NCI-H128 (cell line): ENCODE data around the gene LARP1B.
A peak's percentile ranks its signal among the peaks of the same experiment; 100 is the strongest.
"Not testable (repeated sequence)": the region's sequence is repeated elsewhere in the genome, so short reads cannot be mapped to it uniquely, and the experiment has no call there.

ENCODE experiments used
- DNase-seq: peaks from one replicate; lab custom pipeline; 2025; ENCODE audit not compliant: unreplicated experiment; lab: John Stamatoyannopoulos, UW

LARP1B gene

DNA sequence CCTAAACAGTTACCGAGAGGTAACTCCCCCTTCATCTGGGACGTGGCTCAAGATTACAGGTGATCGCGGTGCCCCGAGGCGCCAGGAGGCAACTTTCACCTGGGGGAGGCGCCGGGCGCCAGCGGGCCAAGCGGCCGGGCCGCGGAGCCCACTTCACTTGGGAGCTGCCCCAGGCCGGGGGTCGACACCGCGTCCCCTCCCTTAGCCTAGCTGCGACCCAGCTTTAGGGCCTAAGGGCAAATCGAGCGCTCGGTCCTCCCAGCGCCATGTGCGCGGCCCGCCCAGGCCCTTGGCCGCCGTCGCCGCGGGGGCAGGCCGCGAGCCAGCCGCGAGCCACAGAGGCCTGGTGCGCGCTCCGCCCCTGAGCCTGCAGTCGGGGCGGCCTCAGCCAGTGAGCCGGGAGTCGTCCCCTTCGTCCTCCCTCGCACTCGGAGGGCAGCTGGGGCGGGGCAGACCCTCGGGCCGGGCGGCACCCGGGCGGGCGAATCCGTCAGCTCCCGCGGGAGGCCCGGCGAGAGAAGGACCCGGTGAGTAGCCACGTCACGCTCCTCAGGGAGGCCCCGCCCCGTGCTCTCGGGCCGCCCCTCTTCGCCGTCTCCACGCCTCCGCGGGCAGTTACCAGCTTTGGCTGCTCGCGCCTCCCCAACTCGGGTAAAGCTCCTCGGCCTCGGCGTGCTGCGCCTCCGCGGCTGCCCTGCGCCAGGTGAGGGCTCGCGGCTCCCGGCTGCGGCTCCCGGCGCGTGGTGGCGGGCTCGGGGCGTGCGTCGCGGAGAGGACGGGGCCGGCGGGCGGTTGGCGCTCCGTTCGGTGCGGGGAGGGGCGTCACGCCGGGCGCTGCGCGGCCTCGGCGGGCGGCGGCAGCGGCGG is at the start of gene LARP1B:
LARP1B (plus strand) TSS at position 614 of the 867 bp plus-strand sequence. CDS start 13,640 bp downstream, outside the sequence.
- DNase-seq = peak; percentile 86

DNA sequence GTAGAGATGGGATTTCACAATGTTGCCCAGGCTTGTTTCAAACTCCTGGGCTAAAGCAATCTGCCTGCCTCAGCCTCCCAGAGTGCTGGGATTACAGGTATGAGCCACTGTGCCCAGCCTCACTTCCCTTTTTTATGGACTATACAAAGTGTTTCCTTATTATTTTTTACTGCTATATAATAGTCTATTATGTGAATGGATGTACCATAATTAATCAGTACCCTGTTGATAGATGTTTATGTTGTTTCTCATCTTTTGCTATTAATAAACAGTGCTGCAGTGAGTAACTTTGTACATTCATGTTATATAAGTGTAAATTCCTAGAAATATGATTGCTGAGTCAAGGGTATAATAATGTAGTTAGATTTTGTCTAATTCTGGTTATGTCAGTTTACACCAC is 35.8 kb upstream of the LARP1B start:
- DNase-seq = no peak

DNA sequence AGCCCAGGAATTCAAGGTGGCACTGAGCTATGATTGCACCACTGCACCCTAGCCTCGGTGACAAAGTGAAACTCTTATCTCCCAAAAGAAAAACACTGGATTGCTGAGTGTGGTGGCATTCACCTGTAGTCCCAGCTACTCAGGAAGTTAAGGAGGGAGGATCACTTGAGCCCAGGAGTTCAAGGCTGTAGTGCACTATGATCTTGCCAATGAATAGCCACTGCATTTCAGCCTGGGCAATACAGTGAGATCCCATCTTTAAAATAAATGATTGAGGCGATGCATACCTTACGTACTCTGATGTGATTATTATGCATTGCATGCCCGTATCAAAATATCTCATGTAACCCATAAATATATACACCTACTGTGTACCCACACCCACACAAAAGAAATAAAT is 31.2 kb upstream of the LARP1B start:
- DNase-seq = no peak

DNA sequence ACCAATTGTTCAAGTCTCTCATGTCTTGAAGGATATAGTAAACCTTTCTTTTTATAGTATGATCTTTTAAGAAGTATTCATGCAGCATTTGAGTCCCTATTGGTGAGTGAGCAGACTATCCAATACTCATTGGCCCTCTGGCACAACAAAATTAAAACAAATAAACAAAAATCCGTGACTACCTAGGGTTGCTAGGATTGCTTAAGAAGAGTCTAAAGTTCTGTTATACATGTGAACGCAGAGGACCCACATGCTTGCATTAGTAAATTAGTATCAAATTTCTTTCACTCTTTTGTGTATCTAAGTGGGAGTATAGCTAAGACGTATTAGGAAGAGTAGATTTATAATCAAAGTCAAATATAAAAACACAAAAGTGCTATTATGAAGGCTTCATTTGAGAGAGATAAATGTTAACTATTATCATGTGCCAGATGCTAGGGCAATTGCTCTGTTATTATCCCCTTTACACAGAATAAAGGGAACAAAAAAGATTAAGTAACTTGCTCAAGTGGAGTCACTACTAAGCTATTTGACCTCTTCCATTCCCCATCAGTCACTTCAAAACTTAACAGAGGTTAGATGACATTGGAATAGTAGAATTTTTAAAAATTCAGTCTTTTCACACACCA is 29.2 kb upstream of the LARP1B start:
- no peak for DNase-seq

DNA sequence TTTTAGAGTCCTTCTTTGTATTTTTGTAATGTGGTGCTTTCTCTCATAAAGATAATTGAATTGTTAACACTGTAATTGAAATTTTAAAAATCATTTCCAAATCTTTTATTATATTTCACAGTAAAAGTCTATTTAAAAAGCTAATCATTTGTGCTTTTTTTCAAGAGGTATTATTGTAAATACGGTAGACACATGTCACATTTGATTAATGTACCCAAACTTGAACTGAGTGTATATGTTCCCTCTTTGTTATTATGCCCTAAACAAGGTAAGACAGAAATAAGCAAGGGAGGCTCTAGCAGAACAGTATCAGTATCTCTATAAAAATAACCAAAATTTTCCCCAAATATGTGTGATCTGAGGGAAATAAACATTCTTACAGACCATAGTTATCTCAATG is 21.5 kb upstream of the LARP1B start:
- DNase-seq = no peak

DNA sequence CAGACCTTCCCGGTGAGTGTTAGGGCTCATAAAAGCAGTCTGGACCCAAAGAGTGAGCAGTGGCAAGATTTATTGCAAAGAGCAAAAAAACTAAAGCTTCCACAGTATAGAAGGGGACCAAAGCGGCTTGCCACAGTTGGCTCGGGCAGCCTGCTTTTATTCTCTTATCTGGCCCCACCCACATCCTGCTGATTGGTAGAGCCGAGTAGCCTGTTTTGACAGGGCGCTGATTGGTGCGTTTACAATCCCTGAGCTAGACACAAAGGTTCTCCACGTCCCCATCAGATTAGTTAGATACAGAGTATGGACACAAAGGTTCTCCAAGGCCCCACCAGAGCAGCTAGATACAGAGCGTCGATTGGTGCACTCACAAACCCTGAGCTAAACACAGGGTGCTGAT is 14.1 kb upstream of the LARP1B start:
- DNase-seq = not testable (repeated sequence)

DNA sequence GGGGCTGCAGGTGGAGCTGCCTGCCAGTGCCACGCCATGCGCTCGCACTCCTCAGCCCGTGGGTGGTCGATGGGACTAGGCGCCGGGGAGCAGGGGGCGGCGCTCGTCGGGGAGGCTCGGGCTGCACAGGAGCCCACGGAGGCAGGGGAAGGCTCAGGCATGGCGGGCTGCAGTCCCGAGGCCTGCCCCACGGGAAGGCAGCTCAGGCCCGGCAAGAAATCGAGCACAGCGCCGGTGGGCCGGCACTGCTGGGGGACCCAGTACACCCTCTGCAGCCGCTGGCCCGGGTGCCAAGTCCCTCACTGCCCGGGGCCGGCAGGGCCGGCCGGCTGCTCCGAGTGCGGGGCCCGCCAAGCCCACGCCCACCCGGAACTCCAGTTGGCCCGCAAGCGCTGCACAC is 13.6 kb upstream of the LARP1B start:
- not testable (repeated sequence) for DNase-seq

DNA sequence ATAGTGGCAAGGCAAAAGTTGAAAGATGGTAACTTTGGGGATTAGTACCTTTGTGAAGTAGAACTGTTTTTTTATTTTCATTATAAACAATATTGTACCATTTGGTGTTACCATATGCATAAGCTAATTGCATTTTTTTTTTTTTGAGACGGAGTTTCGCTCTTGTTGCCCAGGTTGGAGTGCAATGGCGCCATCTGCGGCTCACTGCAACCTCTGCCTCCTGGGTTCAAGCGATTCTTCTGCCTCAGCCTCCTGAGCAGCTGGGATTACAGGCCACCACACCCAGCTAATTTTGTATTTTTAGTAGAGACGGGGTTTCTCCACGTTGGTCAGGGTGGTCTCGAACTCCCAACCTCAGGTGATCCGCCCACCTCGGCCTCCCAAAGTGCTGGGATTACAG is 9.9 kb upstream of the LARP1B start:
- DNase-seq = not testable (repeated sequence)

DNA sequence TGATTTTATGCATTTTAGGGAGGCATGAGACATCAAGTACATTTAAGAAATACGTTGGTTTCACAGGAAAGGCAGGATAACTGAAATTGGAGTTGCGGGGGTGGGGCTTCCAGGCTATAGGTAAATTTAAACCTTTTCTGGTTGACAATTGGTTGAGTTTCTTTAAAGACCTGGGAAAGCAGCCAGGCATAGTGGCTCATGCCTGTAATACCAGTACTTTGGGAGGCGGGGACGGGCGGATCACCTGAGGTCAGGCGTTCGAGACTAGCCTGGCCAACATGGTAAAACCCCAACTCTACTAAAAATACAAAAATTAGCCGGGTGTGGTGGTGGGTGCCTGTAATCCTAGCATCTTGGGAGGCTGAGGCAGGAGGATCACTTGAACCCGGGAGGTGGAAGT is 6.2 kb upstream of the LARP1B start:
- DNase-seq = not testable (repeated sequence)

DNA sequence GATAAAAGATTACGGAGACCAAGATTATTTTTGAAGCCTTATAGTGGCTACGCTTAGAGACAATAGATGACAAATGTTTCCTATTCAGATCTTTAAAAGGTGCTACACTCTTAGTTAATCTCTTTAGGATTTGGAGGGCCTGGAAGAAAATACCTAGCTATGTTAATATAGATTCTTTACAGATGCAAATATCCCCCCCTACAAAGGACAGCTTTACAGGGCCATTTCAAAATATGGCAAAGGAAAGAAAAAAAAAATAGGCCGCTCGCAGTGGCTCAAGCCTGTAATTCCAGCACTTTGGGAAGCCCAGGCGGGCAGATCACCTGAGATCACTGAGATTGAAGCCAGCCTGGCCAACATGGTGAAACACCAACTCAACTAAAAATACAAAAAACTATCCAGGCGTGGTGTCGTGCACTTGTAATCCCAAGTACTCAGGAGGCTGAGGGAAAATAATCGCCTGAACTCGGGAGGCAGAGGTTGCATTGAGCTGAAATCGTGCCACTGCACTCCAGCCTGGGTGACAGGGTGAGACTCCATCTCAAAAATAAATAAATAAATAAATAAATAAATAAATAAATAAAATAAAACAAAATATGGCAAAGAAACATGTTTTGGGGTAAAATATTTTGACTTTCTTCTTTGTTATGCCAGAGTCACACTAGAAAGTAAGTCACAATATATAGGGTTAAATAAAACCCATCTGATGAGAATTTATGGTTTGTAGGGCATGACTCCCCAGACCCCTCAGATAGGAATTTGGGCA is 5.5 kb upstream of the LARP1B start:
- DNase-seq = not testable (repeated sequence)

DNA sequence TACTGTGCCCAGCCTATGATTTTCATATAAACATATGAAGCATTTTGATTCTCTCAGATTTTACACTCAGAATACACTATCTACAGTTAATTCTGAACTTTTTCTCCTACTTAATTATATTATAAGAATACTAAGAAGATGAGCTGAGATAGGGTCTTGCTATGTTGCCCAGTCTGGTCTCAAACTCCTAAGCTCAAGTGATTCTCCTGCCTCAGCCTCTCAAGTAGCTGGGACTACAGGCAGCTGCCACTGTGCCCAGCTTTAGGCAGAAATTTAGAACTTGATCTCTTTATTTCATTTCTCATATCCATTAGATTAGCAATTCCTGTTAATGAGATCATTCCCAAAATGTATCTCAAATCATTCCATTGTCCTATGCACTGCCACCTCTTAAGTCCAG is 4.7 kb upstream of the LARP1B start:
- DNase-seq = no peak

DNA sequence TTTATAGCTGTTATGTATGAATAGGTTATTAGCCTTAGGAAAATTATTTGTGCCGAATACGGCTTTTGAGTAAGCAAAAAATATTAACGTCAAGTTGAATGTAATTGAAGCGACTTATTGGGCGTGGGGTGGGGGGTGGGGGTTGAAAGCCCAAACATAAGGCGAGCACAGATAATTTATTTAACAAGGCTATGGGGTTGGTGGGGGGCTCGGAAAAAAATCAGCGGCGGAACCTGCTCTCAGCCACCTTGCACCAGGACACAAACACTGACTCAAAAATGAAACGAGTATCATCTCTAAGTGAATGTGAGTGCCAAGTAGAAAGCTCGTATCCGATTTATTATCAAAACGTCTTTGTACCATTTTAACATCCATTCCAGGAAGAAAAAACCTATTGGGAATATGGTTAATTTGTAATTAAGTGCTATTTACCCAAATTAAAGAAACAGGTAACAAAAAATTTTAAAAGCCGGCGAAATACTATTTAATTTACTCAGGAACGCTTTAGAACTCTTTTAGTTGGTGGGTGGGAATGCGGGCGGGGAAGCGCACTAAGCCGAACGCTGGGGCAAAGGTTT is 902 bp upstream of the LARP1B start:
- DNase-seq = no peak

DNA sequence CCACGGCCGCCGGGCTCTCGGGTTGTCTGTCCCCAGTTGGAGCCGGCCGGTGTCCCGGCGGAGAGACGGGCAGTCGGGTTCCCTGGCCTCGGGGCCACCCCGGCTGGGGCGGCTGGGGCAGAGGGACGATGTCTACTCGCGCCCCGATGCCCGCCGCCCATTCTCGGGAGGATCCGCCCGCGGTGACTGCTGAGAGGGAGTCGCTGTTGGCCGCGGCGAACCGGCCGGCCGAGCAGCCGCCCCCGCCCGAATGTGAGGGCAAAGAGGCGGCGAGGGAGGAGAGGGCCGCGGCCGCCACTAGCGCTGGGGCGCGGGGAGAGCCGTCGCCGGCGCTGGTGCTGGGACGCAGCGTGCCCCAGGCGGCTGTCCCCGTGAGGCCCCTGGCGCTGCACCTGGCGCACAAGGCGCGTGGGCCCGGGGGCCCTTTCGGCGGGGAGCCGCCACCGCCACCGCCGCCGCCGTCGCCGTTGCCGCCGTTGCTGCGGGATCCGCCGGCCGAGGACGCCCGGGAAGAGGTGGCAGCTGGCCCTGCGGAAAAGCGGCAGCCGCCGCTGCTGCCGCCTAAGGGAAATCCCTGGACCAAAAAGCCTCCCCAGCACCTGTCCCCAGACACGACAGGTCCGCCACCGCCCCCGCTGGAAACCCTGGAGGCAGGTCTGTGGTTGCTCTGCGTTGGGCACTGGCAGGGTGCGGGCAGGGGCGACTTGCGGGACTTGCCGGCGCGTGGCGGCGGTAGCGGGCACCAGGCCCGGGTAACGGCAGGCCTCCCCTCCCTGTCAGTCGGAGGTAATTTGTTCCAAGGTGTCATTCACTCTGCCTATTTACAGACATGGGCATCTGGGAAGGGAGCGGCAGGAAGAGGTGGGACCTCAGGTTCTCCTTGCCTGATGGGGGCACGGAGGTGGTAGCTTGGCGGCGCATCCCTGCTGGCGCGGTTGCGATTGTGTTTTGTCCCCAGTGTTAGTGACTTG is 739 bp downstream of the LARP1B start:
- DNase-seq = peak; percentile 48

DNA sequence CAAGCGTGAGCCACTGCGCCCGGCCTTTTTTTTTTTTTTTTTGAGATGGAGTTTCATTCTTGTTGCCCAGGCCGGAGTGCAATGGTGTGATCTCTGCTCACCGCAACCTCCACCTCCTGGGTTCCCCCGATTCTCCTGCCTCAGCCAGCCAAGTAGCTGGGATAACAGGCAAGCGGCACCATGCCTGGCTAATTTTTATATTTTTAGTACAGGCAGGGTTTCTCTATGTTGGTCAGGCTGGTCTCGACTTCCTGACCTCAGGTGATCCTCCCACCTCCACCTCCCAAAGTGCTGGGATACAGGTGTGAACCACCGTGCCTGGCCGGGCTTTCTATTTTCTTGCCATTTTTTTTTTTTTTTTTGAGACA is 5.3 kb downstream of the LARP1B start:
- not testable (repeated sequence) for DNase-seq

DNA sequence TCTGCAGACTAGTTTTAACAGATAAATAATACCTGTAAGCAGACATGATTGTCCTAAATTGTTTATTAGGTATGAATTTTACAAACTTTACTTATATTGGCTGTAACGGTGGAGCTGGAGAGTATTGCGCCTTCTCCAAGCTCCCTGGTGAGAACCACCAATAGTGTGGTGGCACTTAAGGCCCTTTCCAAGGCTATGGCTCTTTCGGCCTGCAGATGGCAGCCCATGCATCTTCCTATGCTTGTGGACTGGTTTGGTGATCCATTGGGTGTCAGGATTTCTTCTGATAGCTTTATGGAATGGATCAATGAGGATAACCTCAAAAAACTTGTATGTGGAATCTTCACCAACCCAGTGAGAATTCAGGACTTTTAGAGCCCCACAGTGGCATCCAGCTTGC is 7.8 kb downstream of the LARP1B start:
- DNase-seq = no peak

DNA sequence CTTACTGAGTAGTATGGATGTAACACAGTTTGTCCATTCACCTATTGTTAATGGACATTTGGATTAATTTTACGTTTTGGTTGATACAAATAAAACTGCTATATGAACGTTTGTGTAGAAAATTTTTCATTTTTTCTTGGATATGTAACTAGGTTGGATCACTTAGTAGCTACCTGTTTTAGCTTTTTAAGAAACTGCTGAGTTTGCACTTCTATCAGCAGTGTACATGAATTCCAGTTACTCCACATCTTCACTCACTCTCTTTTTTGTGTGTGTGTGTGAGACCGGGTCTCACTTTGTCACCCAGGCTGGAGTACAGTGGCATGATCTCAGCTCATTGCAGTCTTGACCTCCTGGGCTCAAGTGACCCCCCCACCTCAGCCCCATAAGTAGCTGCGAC is 15.4 kb downstream of the LARP1B start:
- no peak for DNase-seq

DNA sequence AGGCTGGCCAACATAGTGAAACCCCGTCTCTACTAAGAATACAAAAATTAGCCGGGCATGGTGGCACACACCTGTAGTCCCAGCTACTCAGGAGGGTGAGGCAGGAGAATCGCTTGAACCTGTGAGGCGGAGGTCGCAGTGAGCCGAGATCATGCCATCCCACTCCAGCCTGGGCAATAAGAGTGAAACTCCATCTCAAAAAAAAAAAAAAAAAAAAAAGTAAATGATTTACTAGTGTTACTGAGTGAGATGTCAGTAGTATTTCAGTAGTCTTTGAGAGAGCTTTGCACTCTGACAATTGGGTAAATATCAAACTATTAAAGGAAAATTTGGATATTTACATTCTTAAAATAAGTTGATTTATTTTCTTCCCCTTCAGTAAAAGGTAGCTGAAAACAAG is 34.2 kb downstream of the LARP1B start:
- DNase-seq = not testable (repeated sequence)

DNA sequence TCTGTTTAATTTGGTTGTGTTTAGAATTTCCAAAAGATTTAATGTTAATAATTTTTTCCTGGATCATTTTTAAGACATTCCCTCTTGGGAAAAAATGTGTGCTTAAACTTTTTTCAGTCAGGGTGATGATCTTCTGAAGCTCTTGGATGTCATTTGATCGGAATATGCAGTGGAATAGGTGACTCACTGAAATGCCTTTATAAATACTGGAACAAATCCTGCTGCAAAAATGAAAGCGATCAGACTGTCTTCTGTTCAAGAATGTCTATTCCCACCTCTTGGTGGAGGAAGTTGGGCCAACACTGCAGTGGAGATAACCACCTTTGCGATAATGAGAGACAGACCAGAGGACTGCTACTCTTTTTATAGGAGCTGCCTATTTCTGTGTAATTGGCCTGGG is 46.7 kb downstream of the LARP1B start:
- no peak for DNase-seq

DNA sequence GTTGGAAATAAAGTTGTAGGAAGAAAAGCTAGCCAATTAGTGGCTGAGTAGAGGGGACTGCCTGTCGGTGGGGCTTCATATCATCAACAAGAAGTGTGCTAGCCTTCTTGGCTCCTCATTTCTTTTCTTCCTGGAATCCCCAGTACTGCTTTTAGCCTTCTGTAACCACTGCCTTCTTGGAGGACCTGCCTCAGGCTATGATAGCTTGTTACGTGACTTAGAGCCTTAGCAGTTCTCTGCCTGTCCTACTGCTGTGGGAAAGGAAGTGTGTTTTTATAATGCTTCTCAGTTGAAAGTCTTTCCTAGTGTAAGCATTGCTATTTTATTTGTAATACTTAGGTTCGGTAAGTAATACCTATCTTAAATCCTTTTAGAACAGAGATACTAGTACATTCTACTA is 61.9 kb downstream of the LARP1B start:
- DNase-seq = no peak

DNA sequence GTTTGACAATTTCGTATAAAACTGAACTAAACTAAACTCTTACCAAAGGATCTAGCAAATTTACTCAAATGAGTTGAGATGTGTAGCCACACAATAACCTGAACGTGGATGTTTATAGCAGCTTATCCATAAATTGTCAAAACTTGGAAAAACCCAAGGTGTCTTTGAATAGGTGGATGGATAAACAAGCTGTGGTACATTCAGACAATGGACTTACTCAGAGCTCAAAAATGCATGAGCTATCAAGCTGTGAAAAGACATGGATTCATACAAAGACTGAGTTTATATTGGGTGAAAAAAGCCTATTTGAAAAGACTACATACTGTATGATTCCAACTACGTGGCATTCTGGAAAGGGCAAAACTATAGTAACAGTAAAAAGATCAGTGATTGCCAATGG is 69.5 kb downstream of the LARP1B start:
- no peak for DNase-seq
